ENCODE results near the gene LPP. TPM values are rescaled to one million over a fixed set of nuclear protein-coding genes. Genes with fewer than 3 reads are reported as not detected.
A peak's percentile ranks its signal among the peaks of the same experiment; 100 is the strongest.

The LPP gene
- total RNA-seq, 1 donor: 77.4 TPM

DNA sequence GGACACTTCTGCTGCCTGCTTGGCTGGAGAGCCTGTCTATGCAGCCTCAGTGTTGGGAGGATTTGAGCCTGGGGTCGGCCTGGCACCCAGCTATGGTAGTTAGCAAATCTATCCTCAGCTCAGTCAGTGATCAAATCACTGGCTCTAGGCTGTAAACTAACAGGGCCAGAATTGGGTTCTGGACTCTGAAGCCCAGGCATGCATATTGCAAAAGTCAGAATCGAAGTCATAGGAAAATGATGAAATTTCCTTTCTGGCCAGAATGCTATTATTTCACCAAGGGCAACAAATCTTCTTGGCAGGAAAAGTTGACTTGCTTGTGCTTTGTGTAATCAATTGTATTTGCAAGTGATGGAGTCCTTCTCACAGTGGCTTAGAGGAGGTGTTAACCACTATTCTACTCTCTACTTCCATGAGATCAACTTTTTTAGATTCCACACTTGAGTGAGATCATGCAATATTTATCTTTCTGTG is 535.2 kb downstream of the LPP start:
- Histone ChIP-seq H3K9me3 (ENCODE audit: low read depth, low read length) (no peaks in the 10 kb centered on the region), H3K27ac (ENCODE audit: low read depth, low read length) (peak overlapping the region; percentile 84), H3K4me2 (ENCODE audit: insufficient read depth, low read length) (no peak overlapping the region), H2AFZ (ENCODE audit: low read length) (no peak overlapping the region), H3K4me3 (ENCODE audit: insufficient read depth, low read length) (no peak overlapping the region), H4K20me1 (ENCODE audit: insufficient read depth, low read length) (peaks cover 6% of the 10 kb centered on the region), H3K36me3 (ENCODE audit: insufficient read depth, low read length) (no peaks in the 10 kb centered on the region), H3K79me2 (ENCODE audit: insufficient read depth, low read length) (peaks cover 36% of the 10 kb centered on the region), H3K4me1 (ENCODE audit: insufficient read depth, low read length) (peaks cover 26% of the 10 kb centered on the region), H3K27me3 (ENCODE audit: insufficient read depth, low read length) (no peaks in the 10 kb centered on the region)
- no peak for DNase-seq (ENCODE audit: insufficient read length, low spot score, missing footprints)
- TF ChIP-seq, protein P1, sequence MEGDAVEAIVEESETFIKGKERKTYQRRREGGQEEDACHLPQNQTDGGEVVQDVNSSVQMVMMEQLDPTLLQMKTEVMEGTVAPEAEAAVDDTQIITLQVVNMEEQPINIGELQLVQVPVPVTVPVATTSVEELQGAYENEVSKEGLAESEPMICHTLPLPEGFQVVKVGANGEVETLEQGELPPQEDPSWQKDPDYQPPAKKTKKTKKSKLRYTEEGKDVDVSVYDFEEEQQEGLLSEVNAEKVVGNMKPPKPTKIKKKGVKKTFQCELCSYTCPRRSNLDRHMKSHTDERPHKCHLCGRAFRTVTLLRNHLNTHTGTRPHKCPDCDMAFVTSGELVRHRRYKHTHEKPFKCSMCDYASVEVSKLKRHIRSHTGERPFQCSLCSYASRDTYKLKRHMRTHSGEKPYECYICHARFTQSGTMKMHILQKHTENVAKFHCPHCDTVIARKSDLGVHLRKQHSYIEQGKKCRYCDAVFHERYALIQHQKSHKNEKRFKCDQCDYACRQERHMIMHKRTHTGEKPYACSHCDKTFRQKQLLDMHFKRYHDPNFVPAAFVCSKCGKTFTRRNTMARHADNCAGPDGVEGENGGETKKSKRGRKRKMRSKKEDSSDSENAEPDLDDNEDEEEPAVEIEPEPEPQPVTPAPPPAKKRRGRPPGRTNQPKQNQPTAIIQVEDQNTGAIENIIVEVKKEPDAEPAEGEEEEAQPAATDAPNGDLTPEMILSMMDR (IDR thresholded peaks at IDR 0.05; ENCODE audit: extremely low read depth, low read depth, low read length): no peak

- DNase-seq (ENCODE audit: insufficient read length, low spot score, missing footprints): no peak
- Histone ChIP-seq H3K4me3 (ENCODE audit: insufficient read depth, low read length) (no peak overlapping the region), H3K27ac (ENCODE audit: low read depth, low read length) (peak overlapping the region; percentile 32), H3K4me2 (ENCODE audit: insufficient read depth, low read length) (no peak overlapping the region), H3K9me3 (ENCODE audit: low read depth, low read length) (no peaks in the 10 kb centered on the region), H2AFZ (ENCODE audit: low read length) (no peak overlapping the region), H3K27me3 (ENCODE audit: insufficient read depth, low read length) (no peaks in the 10 kb centered on the region), H3K36me3 (ENCODE audit: insufficient read depth, low read length) (no peaks in the 10 kb centered on the region), H3K79me2 (ENCODE audit: insufficient read depth, low read length) (peaks cover 32% of the 10 kb centered on the region), H3K4me1 (ENCODE audit: insufficient read depth, low read length) (peaks cover 26% of the 10 kb centered on the region), H4K20me1 (ENCODE audit: insufficient read depth, low read length) (peaks cover 6% of the 10 kb centered on the region)
- TF ChIP-seq, protein P1 (IDR thresholded peaks at IDR 0.05; ENCODE audit: extremely low read depth, low read depth, low read length): no peak
Measured at GRCh38 chr3:188690064-188690463, 536.1 kb downstream of the LPP start.

GRCh38 chr3:188691004-188691403 is 537.0 kb downstream of the LPP start:
- no peaks in the 10 kb centered on the region for H3K27me3 ChIP-seq (ENCODE audit: insufficient read depth, low read length)
- H3K79me2 ChIP-seq (ENCODE audit: insufficient read depth, low read length): peaks cover 27% of the 10 kb centered on the region
- TF ChIP-seq, protein P1 (IDR thresholded peaks at IDR 0.05; ENCODE audit: extremely low read depth, low read depth, low read length): no peak
- no peak overlapping the region for H3K27ac ChIP-seq (ENCODE audit: low read depth, low read length)
- H2AFZ ChIP-seq (ENCODE audit: low read length): no peak overlapping the region
- no peak overlapping the region for H3K4me3 ChIP-seq (ENCODE audit: insufficient read depth, low read length)
- no peaks in the 10 kb centered on the region for H3K36me3 ChIP-seq (ENCODE audit: insufficient read depth, low read length)
- peaks cover 6% of the 10 kb centered on the region for H4K20me1 ChIP-seq (ENCODE audit: insufficient read depth, low read length)
- H3K4me1 ChIP-seq (ENCODE audit: insufficient read depth, low read length): peaks cover 26% of the 10 kb centered on the region
- H3K4me2 ChIP-seq (ENCODE audit: insufficient read depth, low read length): no peak overlapping the region
- DNase-seq (ENCODE audit: insufficient read length, low spot score, missing footprints): no peak
- no peaks in the 10 kb centered on the region for H3K9me3 ChIP-seq (ENCODE audit: low read depth, low read length)

DNA sequence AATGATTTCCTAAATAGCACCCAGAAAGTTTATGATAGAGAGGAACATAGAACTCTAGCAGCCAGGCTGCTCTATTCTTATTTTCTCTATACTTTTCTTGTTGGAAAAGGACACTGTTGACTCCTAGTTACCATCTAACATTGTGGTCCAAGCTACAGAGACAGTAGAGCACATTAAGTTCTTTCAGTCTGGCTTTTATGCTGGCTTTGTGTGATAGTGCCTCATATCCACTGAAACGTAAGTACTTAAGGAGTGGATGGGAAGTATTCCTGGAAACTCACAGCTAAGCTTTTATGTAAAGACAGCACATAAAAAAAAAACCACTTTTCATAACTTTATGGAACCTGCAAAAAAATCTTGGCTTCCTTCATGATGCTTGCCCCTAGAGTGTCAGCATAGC is 537.7 kb downstream of the LPP start:
- DNase-seq (ENCODE audit: insufficient read length, low spot score, missing footprints): no peak
- H3K4me1 ChIP-seq (ENCODE audit: insufficient read depth, low read length): peaks cover 26% of the 10 kb centered on the region
- H3K36me3 ChIP-seq (ENCODE audit: insufficient read depth, low read length): no peaks in the 10 kb centered on the region
- no peak overlapping the region for H3K4me2 ChIP-seq (ENCODE audit: insufficient read depth, low read length)
- no peak overlapping the region for H3K27ac ChIP-seq (ENCODE audit: low read depth, low read length)
- H3K4me3 ChIP-seq (ENCODE audit: insufficient read depth, low read length): no peak overlapping the region
- H3K9me3 ChIP-seq (ENCODE audit: low read depth, low read length): no peaks in the 10 kb centered on the region
- no peaks in the 10 kb centered on the region for H3K27me3 ChIP-seq (ENCODE audit: insufficient read depth, low read length)
- peaks cover 27% of the 10 kb centered on the region for H3K79me2 ChIP-seq (ENCODE audit: insufficient read depth, low read length)
- peaks cover 6% of the 10 kb centered on the region for H4K20me1 ChIP-seq (ENCODE audit: insufficient read depth, low read length)
- TF ChIP-seq, protein P1 (IDR thresholded peaks at IDR 0.05; ENCODE audit: extremely low read depth, low read depth, low read length): no peak
- H2AFZ ChIP-seq (ENCODE audit: low read length): no peak overlapping the region
